ENCODE results near the gene MAJIN. TPM values are rescaled to one million over a fixed set of nuclear protein-coding genes. Genes with fewer than 3 reads are reported as not detected.
A peak's percentile ranks its signal among the peaks of the same experiment; 100 is the strongest.

The MAJIN gene
- total and polyA plus RNA-seq, 2 experiments from 2014 or later: not detected

DNA sequence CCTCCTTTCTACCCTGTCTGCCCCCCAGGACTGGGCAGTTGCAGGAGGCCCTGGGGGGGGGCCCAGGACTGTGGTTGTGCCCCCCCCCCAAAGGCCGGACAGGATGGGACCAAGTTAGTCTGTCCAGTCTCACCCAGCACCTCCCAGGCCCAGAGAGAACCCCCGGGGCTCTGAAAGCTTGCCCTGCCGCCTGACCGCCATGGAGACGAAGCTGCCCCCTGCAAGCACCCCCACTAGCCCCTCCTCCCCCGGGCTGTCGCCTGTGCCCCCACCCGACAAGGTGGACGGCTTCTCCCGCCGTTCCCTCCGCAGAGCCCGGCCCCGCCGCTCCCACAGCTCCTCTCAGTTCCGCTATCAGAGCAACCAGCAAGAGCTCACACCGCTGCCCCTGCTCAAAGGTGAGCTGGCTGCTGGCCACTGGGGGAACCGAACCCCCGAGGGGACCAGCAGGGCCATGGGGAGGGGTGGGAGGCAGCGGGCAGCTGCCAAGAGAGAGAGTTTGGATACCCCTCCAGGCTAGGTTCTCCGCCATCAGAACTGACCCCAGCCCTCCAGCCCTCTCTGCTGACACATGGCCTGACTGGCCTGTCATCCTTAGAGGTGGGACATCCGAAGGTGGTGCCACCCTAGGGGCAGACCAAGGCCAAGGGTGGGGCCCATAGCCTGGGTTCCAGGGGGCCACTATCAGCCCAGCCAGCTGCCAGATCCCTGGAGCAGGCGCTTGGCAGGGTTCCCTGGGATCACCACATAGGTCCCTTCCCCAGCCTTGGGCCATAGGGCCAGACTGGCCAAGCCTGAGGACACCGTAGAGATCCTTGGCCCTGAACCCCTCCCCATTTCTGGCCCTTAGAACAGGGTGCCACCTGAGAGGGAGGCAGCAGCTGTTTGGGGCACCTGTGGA is 46.1 kb downstream of the MAJIN start:
- Histone ChIP-seq H3K79me2 (ENCODE audit: insufficient read depth) (peaks cover 17% of the 10 kb centered on the region; the same call in 1 of the 2 replicates), H3K9ac (peak overlapping the region; percentile 80), H3K4me1 (ENCODE audit: insufficient read depth) (no peaks in the 10 kb centered on the region), H2AFZ (no peak overlapping the region), H3K27ac (no peak overlapping the region), H3K27me3 (replicated peaks; ENCODE audit: insufficient read depth) (no peaks in the 10 kb centered on the region), H3K4me3 (peak overlapping the region; percentile 85), H3F3A (ENCODE audit: insufficient read depth) (no peaks in the 10 kb centered on the region), H3K9me3 (ENCODE audit: low read depth) (no peaks in the 10 kb centered on the region), H3K36me3 (ENCODE audit: low read depth) (peaks cover 11% of the 10 kb centered on the region), H3K4me2 (ENCODE audit: unreplicated experiment) (peak overlapping the region; percentile 89), H4K20me1 (ENCODE audit: insufficient read depth) (no peaks in the 10 kb centered on the region), H3K9me2 (ENCODE audit: insufficient read depth) (no peaks in the 10 kb centered on the region)
- TF ChIP-seq EZH2phosphoT487 (IDR thresholded peaks at IDR 0.05; ENCODE audit: insufficient read depth, low read depth): no peak
- TF ChIP-seq EZH2 (IDR thresholded peaks at IDR 0.05; ENCODE audit: insufficient read depth, poor library complexity, severe bottlenecking): no peak
- DNase-seq: no peak
- 57 to 64% methylated on average over 11 to 23 of the region's 24 CpGs for WGBS, 2 experiments (ENCODE audit: low coverage in 1 of 2, low lambda C conversion rate in 2 of 2, missing lambda C conversion rate in 2 of 2)
- in situ Hi-C loops (cut with MboI): no loop called here

GRCh38 chr11:64924910-64925284 is 47.0 kb downstream of the MAJIN start:
- Histone ChIP-seq H3K79me2 (ENCODE audit: insufficient read depth) (peaks cover 17% of the 10 kb centered on the region; the same call in 1 of the 2 replicates), H3K27ac (no peak overlapping the region), H3K36me3 (ENCODE audit: low read depth) (peaks cover 5% of the 10 kb centered on the region), H3K4me2 (ENCODE audit: unreplicated experiment) (peak overlapping the region; percentile 89), H3K4me3 (peak overlapping the region; percentile 85), H3K9me3 (ENCODE audit: low read depth) (no peaks in the 10 kb centered on the region), H3K9me2 (ENCODE audit: insufficient read depth) (no peaks in the 10 kb centered on the region), H2AFZ (peak overlapping the region; percentile 100), H3F3A (ENCODE audit: insufficient read depth) (no peaks in the 10 kb centered on the region), H3K27me3 (replicated peaks; ENCODE audit: insufficient read depth) (no peaks in the 10 kb centered on the region), H3K9ac (peak overlapping the region; percentile 80), H4K20me1 (ENCODE audit: insufficient read depth) (no peaks in the 10 kb centered on the region), H3K4me1 (ENCODE audit: insufficient read depth) (no peaks in the 10 kb centered on the region)
- peak; percentile 57 for DNase-seq
- 1 to 2% methylated on average over 23 to 24 of the region's 24 CpGs for WGBS, 2 experiments (ENCODE audit: low coverage in 1 of 2, low lambda C conversion rate in 2 of 2, missing lambda C conversion rate in 2 of 2)
- no peak for TF ChIP-seq EZH2 (IDR thresholded peaks at IDR 0.05; ENCODE audit: insufficient read depth, poor library complexity, severe bottlenecking)
- no peak for TF ChIP-seq EZH2phosphoT487 (IDR thresholded peaks at IDR 0.05; ENCODE audit: insufficient read depth, low read depth)
- in situ Hi-C loops (cut with MboI): no loop called here

DNA sequence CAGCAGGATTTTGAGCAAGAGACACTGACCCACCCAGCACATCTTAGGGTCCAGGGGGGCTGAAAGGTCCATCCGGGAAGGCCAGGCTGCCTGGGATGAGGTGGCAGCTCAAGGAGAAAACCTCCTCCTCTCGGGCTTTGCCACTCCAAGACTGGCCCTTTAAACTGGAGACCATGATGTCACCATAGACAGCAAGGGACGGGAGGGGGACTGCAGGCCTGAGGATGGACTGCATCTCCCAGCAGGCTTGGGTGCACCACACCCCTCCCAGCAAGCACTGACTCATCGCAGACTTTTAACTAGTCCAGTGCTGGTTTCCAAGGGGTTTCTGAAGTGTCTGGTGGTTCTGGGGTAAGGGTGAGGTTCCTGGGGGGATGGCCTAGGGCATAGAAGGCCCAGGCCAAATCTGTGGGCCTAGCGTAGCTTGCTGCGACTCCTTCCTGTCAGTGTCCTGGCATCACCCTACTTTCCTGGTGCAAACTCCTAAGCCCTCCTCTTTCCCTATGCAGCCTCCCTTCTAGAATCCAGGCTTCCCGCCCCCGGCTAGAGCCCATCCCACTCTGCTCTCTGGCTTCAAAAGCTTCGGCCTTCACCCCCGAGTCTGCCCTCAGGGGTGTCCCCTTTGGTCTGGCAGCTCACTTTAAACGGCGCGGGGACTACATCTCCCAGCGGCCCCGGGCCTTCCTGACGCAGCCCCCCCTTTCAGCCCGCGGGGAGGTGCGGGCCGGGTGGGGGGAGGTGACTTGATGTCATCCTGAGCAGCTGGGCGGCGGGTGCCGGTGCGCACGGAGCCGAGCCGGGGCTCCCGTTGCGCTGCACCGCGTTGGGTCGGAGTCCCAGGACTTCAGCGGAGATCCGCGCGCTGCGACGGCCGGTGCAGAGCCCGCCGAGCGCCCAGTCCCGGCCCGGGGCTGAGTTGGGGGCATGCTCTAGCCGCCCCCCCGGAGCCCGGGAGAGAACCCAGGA is 47.7 kb downstream of the MAJIN start, which contains the start of gene PPP2R5B:
PPP2R5B (plus strand) TSS at position 746 of the 966 bp plus-strand sequence. CDS start 1,046 bp downstream, outside the sequence.
- no peaks in the 10 kb centered on the region for H3K9me3 ChIP-seq (ENCODE audit: low read depth)
- H3K4me3 ChIP-seq: peak within 1 kb of the TSS; percentile 85
- WGBS, 2 experiments (ENCODE audit: low coverage in 1 of 2, low lambda C conversion rate in 2 of 2, missing lambda C conversion rate in 2 of 2): 1% methylated on average over 20 to 46 of the region's 47 CpGs
- peak within 1 kb of the TSS; percentile 80 for H3K9ac ChIP-seq
- no peaks in the 10 kb centered on the region for H3K4me1 ChIP-seq (ENCODE audit: insufficient read depth)
- peak within 1 kb of the TSS; percentile 73 for H3K27ac ChIP-seq
- no peaks in the 10 kb centered on the region for H3K27me3 ChIP-seq (replicated peaks; ENCODE audit: insufficient read depth)
- DNase-seq: peak; percentile 98
- H4K20me1 ChIP-seq (ENCODE audit: insufficient read depth): no peaks in the 10 kb centered on the region
- in situ Hi-C loops (cut with MboI): no loop called here
- peak within 1 kb of the TSS; percentile 89 for H3K4me2 ChIP-seq (ENCODE audit: unreplicated experiment)
- H3K9me2 ChIP-seq (ENCODE audit: insufficient read depth): no peaks in the 10 kb centered on the region
- H3K36me3 ChIP-seq (ENCODE audit: low read depth): peaks cover 4% of the 10 kb centered on the region; the same call in 1 of the 2 replicates
- peaks cover 17% of the 10 kb centered on the region; the same call in 1 of the 2 replicates for H3K79me2 ChIP-seq (ENCODE audit: insufficient read depth)
- H2AFZ ChIP-seq: peak within 1 kb of the TSS; percentile 100
- TF ChIP-seq EZH2 (IDR thresholded peaks at IDR 0.05; ENCODE audit: insufficient read depth, poor library complexity, severe bottlenecking) (no peak), EZH2phosphoT487 (IDR thresholded peaks at IDR 0.05; ENCODE audit: insufficient read depth, low read depth) (no peak)
- H3F3A ChIP-seq (ENCODE audit: insufficient read depth): no peaks in the 10 kb centered on the region

DNA sequence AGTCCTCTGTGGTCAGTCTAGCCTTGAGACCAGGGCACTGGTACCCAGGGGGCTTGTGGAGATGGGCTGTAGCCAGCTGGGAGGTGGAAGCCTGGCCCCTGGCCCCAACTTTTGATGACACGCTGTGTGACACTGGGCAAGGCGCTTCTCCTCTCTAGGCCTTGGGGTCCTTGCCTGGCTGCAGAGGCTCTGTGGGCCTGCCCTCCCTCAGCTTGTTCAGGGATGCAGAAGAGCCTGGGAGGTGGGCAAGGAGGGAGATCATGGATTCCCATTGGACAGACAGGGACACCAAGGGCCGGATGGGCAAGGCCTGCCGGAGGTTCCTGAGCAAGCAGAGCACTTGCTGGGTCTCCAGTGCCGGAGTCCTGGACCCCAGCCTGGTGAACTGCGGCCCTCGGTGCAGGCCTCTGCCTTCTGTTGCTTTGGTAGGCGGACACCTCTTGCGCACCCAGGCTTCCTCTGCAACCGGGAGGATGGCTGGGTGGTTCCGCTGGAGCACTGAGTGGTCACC is 48.7 kb downstream of the MAJIN start:
- DNase-seq: no peak
- no peak for TF ChIP-seq EZH2 (IDR thresholded peaks at IDR 0.05; ENCODE audit: insufficient read depth, poor library complexity, severe bottlenecking)
- TF ChIP-seq EZH2phosphoT487 (IDR thresholded peaks at IDR 0.05; ENCODE audit: insufficient read depth, low read depth): no peak
- no peak overlapping the region for H3K4me2 ChIP-seq (ENCODE audit: unreplicated experiment)
- H3K79me2 ChIP-seq (ENCODE audit: insufficient read depth): peaks cover 17% of the 10 kb centered on the region; the same call in 1 of the 2 replicates
- H3K36me3 ChIP-seq (ENCODE audit: low read depth): no peaks in the 10 kb centered on the region
- H2AFZ ChIP-seq: peak overlapping the region; percentile 100
- H3K27me3 ChIP-seq (replicated peaks; ENCODE audit: insufficient read depth): no peaks in the 10 kb centered on the region
- no peaks in the 10 kb centered on the region for H3K9me2 ChIP-seq (ENCODE audit: insufficient read depth)
- 77 to 78% methylated on average over 10 to 11 of the region's 11 CpGs for WGBS, 2 experiments (ENCODE audit: low coverage in 1 of 2, low lambda C conversion rate in 2 of 2, missing lambda C conversion rate in 2 of 2)
- peaks cover 6% of the 10 kb centered on the region; the same call in 1 of the 2 replicates for H3F3A ChIP-seq (ENCODE audit: insufficient read depth)
- no peaks in the 10 kb centered on the region for H3K9me3 ChIP-seq (ENCODE audit: low read depth)
- H4K20me1 ChIP-seq (ENCODE audit: insufficient read depth): no peaks in the 10 kb centered on the region
- no peak overlapping the region for H3K4me3 ChIP-seq
- H3K9ac ChIP-seq: no peak overlapping the region
- in situ Hi-C loops (cut with MboI): no loop called here
- no peak overlapping the region for H3K27ac ChIP-seq
- peaks cover 5% of the 10 kb centered on the region; the same call in 1 of the 2 replicates for H3K4me1 ChIP-seq (ENCODE audit: insufficient read depth)
